NCI-H748 treated with DMSO at 0.1 percent for 48 hours (cell line): ENCODE results near the gene LRRD1.
"Not testable (repeated sequence)": the region's sequence is repeated elsewhere in the genome, so short reads cannot be mapped to it uniquely, and the experiment has no call there.

ENCODE experiments used
- DNase-seq: peaks from one replicate; lab custom pipeline; 2025; lab: John Stamatoyannopoulos, UW

Gene LRRD1

GRCh38 chr7:92178928-92179924, at the start of gene LRRD1:
TSS of gene LRRD1 (minus strand) at chr7:92179142. CDS start at chr7:92165202, 13,940 bp downstream.
- peak; percentile 87 for DNase-seq

- DNase-seq: no peak
Measured at GRCh38 chr7:92228742-92229141, 49.8 kb upstream of the LRRD1 start.

GRCh38 chr7:92228100-92228499, 49.2 kb upstream of the LRRD1 start:
- no peak for DNase-seq

- DNase-seq: no peak
Measured at GRCh38 chr7:92226981-92227380, 48.0 kb upstream of the LRRD1 start.

GRCh38 chr7:92221766-92222165, 42.8 kb upstream of the LRRD1 start:
- no peak for DNase-seq

GRCh38 chr7:92206672-92207071, 27.7 kb upstream of the LRRD1 start:
- no peak for DNase-seq

- no peak for DNase-seq
Measured at GRCh38 chr7:92205987-92206386, 27.0 kb upstream of the LRRD1 start.

- no peak for DNase-seq
Measured at GRCh38 chr7:92200791-92201190, 21.8 kb upstream of the LRRD1 start.

GRCh38 chr7:92192326-92192725, 13.4 kb upstream of the LRRD1 start:
- no peak for DNase-seq

- not testable (repeated sequence) for DNase-seq
Measured at GRCh38 chr7:92189246-92189645, 10.3 kb upstream of the LRRD1 start.

- DNase-seq: not testable (repeated sequence)
Measured at GRCh38 chr7:92184294-92184693, 5.4 kb upstream of the LRRD1 start.

- DNase-seq: no peak
Measured at GRCh38 chr7:92177362-92177761, 1.6 kb downstream of the LRRD1 start.

- DNase-seq: not testable (repeated sequence)
Measured at GRCh38 chr7:92169529-92169928, 9.4 kb downstream of the LRRD1 start.

GRCh38 chr7:92161271-92161670, 17.7 kb downstream of the LRRD1 start:
- DNase-seq: no peak

GRCh38 chr7:92158660-92159575, 20.0 kb downstream of the LRRD1 start:
- DNase-seq: no peak

- DNase-seq: no peak
Measured at GRCh38 chr7:92156990-92157389, 22.0 kb downstream of the LRRD1 start.

- no peak for DNase-seq
Measured at GRCh38 chr7:92155108-92155739, 23.7 kb downstream of the LRRD1 start.

- DNase-seq: no peak
Measured at GRCh38 chr7:92150450-92151017, 28.4 kb downstream of the LRRD1 start.

- DNase-seq: no peak
Measured at GRCh38 chr7:92149736-92150239, 29.2 kb downstream of the LRRD1 start.

- DNase-seq: not testable (repeated sequence)
Measured at GRCh38 chr7:92143192-92143880, 35.6 kb downstream of the LRRD1 start.

- not testable (repeated sequence) for DNase-seq
Measured at GRCh38 chr7:92142791-92143190, 36.2 kb downstream of the LRRD1 start.
